ENCODE data around the gene TENT4A. TPM values are rescaled to one million over a fixed set of nuclear protein-coding genes. Genes with fewer than 3 reads are reported as not detected.

Gene TENT4A
- total RNA-seq, 4 donors from 2014 or later: 8.0 to 30.7 (median 17.9) TPM

DNA sequence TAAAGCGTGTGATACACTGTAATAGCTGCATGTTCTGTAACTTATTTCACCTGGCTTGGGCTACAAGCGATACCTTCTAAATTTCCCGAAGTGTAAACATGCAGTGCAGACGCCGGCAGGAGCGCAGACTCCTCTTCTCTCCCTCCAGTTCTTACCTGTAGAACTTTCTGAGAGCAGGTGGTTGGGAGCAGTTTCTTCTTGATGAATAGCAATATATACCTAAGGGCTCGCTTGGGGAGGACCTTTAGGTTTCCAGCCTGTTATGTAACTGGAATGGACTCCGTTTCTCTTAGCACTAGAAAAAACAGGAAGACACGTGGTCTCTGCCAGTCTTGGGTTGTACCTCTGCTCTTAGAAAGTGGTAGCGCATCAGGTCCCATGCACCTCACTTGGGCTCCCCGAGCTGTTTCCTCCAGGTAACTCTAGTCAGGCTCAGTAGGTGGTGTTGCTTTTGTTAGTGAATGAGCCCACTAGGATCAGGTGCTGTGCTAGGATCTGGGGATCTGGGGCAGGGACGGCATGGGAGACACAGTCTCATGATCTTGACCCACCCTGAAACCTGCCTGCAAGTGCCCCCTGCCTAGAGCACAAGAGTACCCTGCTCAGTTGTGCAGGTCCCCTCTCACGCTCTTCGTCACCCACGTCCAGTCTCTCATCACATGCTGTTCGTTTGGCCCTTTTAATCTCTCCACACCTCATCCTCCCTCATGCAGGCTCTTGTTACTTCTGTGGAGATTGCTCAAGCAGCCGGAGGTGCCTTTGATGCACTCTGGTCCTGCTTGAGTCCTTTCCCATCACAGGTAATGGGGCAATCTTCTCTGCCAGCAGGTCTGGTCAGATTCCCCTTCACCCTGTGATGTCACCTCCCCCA lies 2.8 kb downstream of the TENT4A start:
- TF ChIP-seq POLR2A (IDR thresholded peaks at IDR 0.05): no peak
- TF ChIP-seq, protein P1, sequence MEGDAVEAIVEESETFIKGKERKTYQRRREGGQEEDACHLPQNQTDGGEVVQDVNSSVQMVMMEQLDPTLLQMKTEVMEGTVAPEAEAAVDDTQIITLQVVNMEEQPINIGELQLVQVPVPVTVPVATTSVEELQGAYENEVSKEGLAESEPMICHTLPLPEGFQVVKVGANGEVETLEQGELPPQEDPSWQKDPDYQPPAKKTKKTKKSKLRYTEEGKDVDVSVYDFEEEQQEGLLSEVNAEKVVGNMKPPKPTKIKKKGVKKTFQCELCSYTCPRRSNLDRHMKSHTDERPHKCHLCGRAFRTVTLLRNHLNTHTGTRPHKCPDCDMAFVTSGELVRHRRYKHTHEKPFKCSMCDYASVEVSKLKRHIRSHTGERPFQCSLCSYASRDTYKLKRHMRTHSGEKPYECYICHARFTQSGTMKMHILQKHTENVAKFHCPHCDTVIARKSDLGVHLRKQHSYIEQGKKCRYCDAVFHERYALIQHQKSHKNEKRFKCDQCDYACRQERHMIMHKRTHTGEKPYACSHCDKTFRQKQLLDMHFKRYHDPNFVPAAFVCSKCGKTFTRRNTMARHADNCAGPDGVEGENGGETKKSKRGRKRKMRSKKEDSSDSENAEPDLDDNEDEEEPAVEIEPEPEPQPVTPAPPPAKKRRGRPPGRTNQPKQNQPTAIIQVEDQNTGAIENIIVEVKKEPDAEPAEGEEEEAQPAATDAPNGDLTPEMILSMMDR (IDR thresholded peaks at IDR 0.05): no peak
- no peak for DNase-seq
- H3K36me3 ChIP-seq: peaks cover 0 to 6% (median 0%) of the 10 kb centered on the region in 3 donors
- intact Hi-C loops (cut with DNase I): no loop called here
- H3K27me3 ChIP-seq: no peaks in the 10 kb centered on the region
- H3K4me3 ChIP-seq: peak overlapping the region; percentile 57 to 97 (median 78)
- 34 to 42% methylated on average over 15 to 17 of the region's 17 CpGs for WGBS, 2 donors
- no peaks in the 10 kb centered on the region for H3K9me3 ChIP-seq
- H3K4me1 ChIP-seq: peaks cover 49 to 75% (median 55%) of the 10 kb centered on the region in 3 donors
- H3K27ac ChIP-seq: peak overlapping the region in 2 of 4 donors; percentile 57 to 99

DNA sequence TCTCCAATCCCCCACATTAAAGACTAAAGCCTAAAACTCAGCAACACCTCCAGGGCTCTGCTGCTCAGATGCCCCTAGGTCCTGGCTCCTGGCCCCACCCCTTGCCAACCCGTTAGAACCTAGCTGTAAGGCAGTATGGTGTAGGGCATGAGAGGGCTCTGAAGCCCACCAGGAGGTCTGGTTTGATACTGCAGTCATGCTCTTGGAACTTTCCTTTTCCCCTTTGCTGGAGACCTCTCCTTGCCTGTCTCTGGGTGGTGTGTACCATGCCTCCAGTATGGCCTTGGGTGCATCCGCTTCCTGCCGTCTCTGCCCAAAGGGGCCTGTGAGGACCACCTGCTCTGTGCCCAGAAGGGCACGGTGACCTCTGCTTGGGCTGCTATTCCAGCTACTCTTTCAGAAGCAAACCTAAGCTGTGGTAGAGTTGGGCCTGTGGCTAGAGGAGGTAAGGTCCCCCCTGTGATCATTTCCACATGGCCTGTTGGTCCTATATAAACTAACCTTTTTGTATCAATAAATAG lies 3.5 kb downstream of the TENT4A start:
- H3K9me3 ChIP-seq: no peaks in the 10 kb centered on the region
- peaks cover 51 to 78% (median 60%) of the 10 kb centered on the region in 3 donors for H3K4me1 ChIP-seq
- peak overlapping the region in 2 of 4 donors; percentile 87 to 97 for H3K4me3 ChIP-seq
- intact Hi-C loops (cut with DNase I): no loop called here
- H3K27ac ChIP-seq: no peak overlapping the region
- no peak for DNase-seq
- 50 to 100% methylated on average over 1 of the region's 4 CpGs for WGBS, 2 donors
- H3K27me3 ChIP-seq: no peaks in the 10 kb centered on the region
- H3K36me3 ChIP-seq: peaks cover 0 to 6% (median 0%) of the 10 kb centered on the region in 3 donors
- TF ChIP-seq, protein P1 (IDR thresholded peaks at IDR 0.05): no peak
- no peak for TF ChIP-seq POLR2A (IDR thresholded peaks at IDR 0.05)

DNA sequence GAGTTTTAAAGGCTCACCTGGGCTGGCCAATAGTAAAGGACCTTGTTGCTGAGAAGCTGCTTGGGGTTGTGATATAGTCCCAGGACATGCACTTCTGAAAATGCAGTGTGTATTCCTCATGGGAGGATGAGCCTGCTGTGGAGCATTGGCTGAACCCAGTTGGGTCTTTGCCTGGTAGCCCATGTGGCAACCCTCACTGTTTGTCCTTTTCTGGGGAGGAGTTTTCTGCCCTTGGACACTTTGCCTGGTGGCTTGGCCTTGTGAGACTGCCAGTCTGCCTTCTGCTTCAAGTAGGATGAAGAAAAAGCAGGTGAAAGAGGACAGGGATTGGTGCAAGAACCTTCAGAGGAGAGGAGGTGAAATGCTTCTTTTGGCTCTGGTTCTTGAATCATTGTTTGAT lies 4.0 kb downstream of the TENT4A start:
- H3K9me3 ChIP-seq: no peaks in the 10 kb centered on the region
- H3K36me3 ChIP-seq: peaks cover 0 to 6% (median 0%) of the 10 kb centered on the region in 3 donors
- no peaks in the 10 kb centered on the region for H3K27me3 ChIP-seq
- intact Hi-C loops (cut with DNase I): no loop called here
- no peak overlapping the region for H3K27ac ChIP-seq
- DNase-seq: no peak
- no peak overlapping the region for H3K4me3 ChIP-seq
- TF ChIP-seq, protein P1 (IDR thresholded peaks at IDR 0.05): no peak
- no peak for TF ChIP-seq POLR2A (IDR thresholded peaks at IDR 0.05)
- H3K4me1 ChIP-seq: peaks cover 56 to 78% (median 66%) of the 10 kb centered on the region in 3 donors

GRCh38 chr5:6717687-6718086 lies 4.5 kb downstream of the TENT4A start:
- no peaks in the 10 kb centered on the region for H3K9me3 ChIP-seq
- peaks cover 0 to 6% (median 0%) of the 10 kb centered on the region in 3 donors for H3K36me3 ChIP-seq
- H3K4me3 ChIP-seq: no peak overlapping the region
- TF ChIP-seq POLR2A (IDR thresholded peaks at IDR 0.05): no peak
- TF ChIP-seq, protein P1 (IDR thresholded peaks at IDR 0.05): no peak
- no peaks in the 10 kb centered on the region for H3K27me3 ChIP-seq
- no peak overlapping the region for H3K27ac ChIP-seq
- no peak for DNase-seq
- WGBS, 2 donors: 81 to 92% methylated on average over 3 of the region's 4 CpGs
- H3K4me1 ChIP-seq: peaks cover 57 to 82% (median 68%) of the 10 kb centered on the region in 3 donors
- intact Hi-C loops (cut with DNase I): no loop called here

DNA sequence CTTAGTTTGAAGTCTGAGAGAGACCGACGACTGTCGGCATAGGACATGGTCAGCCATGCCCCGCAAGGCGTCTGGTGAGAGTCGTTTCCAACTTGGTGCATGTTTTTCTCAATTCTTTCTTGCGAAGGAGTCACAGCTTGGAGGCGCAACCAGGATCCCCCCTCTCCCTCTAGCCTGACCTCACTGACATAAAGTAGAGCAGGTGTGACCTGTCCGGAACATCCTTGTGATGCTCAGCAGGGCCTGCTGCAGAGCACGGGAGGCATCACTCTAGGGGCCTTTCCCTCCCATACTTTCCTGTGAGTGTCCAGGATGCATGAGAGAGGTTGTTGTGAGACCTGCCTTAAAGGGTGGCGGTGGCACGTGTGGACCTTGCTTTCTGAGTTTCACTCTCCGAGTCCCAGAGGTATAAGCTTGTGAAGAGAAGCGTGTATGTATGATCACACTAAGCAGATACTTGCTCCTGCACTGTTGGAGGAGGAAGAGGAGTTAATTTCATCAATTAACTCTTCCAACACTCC lies 5.0 kb downstream of the TENT4A start:
- WGBS, 2 donors: 66 to 78% methylated on average over 5 to 12 of the region's 14 CpGs
- Histone ChIP-seq H3K4me1 (peaks cover 57 to 87% (median 74%) of the 10 kb centered on the region in 3 donors), H3K36me3 (peaks cover 0 to 8% (median 0%) of the 10 kb centered on the region in 3 donors), H3K27me3 (no peaks in the 10 kb centered on the region), H3K27ac (no peak overlapping the region), H3K4me3 (no peak overlapping the region), H3K9me3 (no peaks in the 10 kb centered on the region)
- intact Hi-C loops (cut with DNase I): no loop called here
- TF ChIP-seq, protein P1 (IDR thresholded peaks at IDR 0.05): no peak
- no peak for TF ChIP-seq POLR2A (IDR thresholded peaks at IDR 0.05)
- no peak for DNase-seq

All from esophagus squamous epithelium (tissue), 5 donors.